ENCODE results near the gene ETS1. TPM values are rescaled to one million over a fixed set of nuclear protein-coding genes. Genes with fewer than 3 reads are reported as not detected.

Gene ETS1
- polyA plus RNA-seq, 1 donor from 2014 or later, result 0.42 TPM

DNA sequence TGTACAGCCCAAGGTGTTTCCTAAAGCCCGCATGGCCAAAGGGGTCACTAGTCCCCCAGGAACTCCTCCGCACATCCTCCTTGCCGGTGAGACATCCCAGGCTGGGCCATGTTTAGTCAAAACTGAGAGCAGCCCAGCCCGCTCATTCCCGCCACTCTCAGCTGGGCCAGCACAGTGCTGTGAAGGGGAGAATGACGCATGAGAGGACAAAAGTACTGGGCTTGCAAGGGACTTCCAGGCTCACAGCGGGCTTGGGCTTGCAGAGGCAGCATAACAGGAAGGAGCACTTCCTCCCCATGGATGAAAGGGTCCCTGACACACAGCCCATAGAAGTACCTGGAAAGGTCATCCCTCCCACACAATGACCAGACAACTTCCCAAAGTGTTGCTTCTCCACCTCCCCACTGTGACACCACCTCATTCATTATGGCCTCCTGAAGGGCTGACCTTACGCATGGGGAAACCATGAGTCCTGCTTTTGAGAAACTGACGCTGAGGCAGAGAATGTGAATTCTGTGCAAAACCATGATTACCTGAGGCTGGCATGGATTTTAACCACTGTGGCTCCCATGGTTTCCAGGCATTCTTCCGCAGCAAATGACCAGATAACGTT, 19.1 kb downstream of the ETS1 start:
- Histone ChIP-seq H3F3A (ENCODE audit: insufficient read depth, low read length, poor library complexity, severe bottlenecking) (no peaks in the 10 kb centered on the region), H3K9me3 (ENCODE audit: low read length) (no peaks in the 10 kb centered on the region), H4K20me1 (ENCODE audit: insufficient read depth) (no peaks in the 10 kb centered on the region), H3K36me3 (ENCODE audit: insufficient read depth, low read length) (no peaks in the 10 kb centered on the region), H3K9me2 (ENCODE audit: insufficient read depth, low read length) (no peaks in the 10 kb centered on the region), H2AFZ (ENCODE audit: low read depth, low read length) (no peak overlapping the region), H3K79me2 (replicated peaks; ENCODE audit: insufficient read depth, low read length) (no peaks in the 10 kb centered on the region), H3K27me3 (ENCODE audit: insufficient read depth, low read depth, low read length) (no peaks in the 10 kb centered on the region), H3K4me3 (ENCODE audit: low read length) (no peak overlapping the region), H3K9ac (ENCODE audit: low read length) (no peak overlapping the region), H3K4me2 (ENCODE audit: low read length) (no peak overlapping the region), H3K27ac (ENCODE audit: low read length) (no peak overlapping the region)
- no peak for TF ChIP-seq EZH2 (IDR thresholded peaks at IDR 0.05; ENCODE audit: borderline replicate concordance, insufficient read depth, low read length, poor library complexity, severe bottlenecking)
- no peak for TF ChIP-seq SMC3 (conservative IDR thresholded peaks at IDR 0.05; ENCODE audit: poor library complexity)
- TF ChIP-seq RAD21 (conservative IDR thresholded peaks at IDR 0.05), result no peak
- TF ChIP-seq CTCF (IDR thresholded peaks at IDR 0.05; ENCODE audit: poor library complexity, severe bottlenecking), result no peak
- TF ChIP-seq EP300 (conservative IDR thresholded peaks at IDR 0.05; ENCODE audit: poor library complexity, severe bottlenecking), result no peak
- no peak for TF ChIP-seq MXI1 (conservative IDR thresholded peaks at IDR 0.05; ENCODE audit: poor library complexity, severe bottlenecking)
- no peak for TF ChIP-seq TAF1 (IDR thresholded peaks at IDR 0.05; ENCODE audit: low read depth)
- no peak for TF ChIP-seq POLR2AphosphoS5 (IDR thresholded peaks at IDR 0.05)

DNA sequence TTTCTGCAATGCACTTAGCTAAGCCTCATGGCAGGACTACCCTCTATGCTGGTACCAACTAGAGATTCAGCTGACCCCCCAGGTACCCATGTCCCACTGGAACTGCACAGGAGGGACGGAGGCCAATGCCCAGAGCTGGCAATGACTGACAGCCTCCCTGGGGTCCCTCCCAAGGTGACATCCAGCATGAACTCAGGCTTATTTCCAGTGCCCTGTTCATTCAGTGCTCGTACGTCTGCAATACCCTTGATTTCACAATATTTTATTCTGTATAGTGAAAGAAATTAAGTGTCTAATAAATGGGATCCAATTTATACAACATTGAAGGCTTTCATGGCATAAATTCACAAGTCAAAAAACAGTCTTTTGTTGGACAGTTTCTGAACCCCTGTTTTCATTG, 20.2 kb downstream of the ETS1 start:
- Histone ChIP-seq H3K4me2 (ENCODE audit: low read length) (no peak overlapping the region), H3K9ac (ENCODE audit: low read length) (no peak overlapping the region), H3K36me3 (ENCODE audit: insufficient read depth, low read length) (no peaks in the 10 kb centered on the region), H3K27me3 (ENCODE audit: insufficient read depth, low read depth, low read length) (no peaks in the 10 kb centered on the region), H3K27ac (ENCODE audit: low read length) (no peak overlapping the region), H3K79me2 (replicated peaks; ENCODE audit: insufficient read depth, low read length) (no peaks in the 10 kb centered on the region), H3K9me2 (ENCODE audit: insufficient read depth, low read length) (no peaks in the 10 kb centered on the region), H2AFZ (ENCODE audit: low read depth, low read length) (no peak overlapping the region), H3F3A (ENCODE audit: insufficient read depth, low read length, poor library complexity, severe bottlenecking) (no peaks in the 10 kb centered on the region), H4K20me1 (ENCODE audit: insufficient read depth) (no peaks in the 10 kb centered on the region), H3K9me3 (ENCODE audit: low read length) (no peaks in the 10 kb centered on the region), H3K4me3 (ENCODE audit: low read length) (no peak overlapping the region)
- TF ChIP-seq RAD21 (conservative IDR thresholded peaks at IDR 0.05) (no peak), TAF1 (IDR thresholded peaks at IDR 0.05; ENCODE audit: low read depth) (no peak), MXI1 (conservative IDR thresholded peaks at IDR 0.05; ENCODE audit: poor library complexity, severe bottlenecking) (no peak), SMC3 (conservative IDR thresholded peaks at IDR 0.05; ENCODE audit: poor library complexity) (no peak), CTCF (IDR thresholded peaks at IDR 0.05; ENCODE audit: poor library complexity, severe bottlenecking) (no peak), POLR2AphosphoS5 (IDR thresholded peaks at IDR 0.05) (no peak), REST (IDR thresholded peaks at IDR 0.05; ENCODE audit: borderline replicate concordance) (no peak)
